PFSK-1 (cell line): ENCODE measurements around the gene RHD. TPM values are rescaled to one million over a fixed set of nuclear protein-coding genes. Genes with fewer than 3 reads are reported as not detected.
"Not testable (repeated sequence)": the region's sequence is repeated elsewhere in the genome, so short reads cannot be mapped to it uniquely, and the experiment has no call there.

ENCODE experiments used
- FOXP2 ChIP-seq: optimal IDR thresholded peaks from 2 replicates; pipeline ENCODE3; 2011; ENCODE audit warnings: borderline replicate concordance, control low read depth, inconsistent platforms; ENCODE audit not compliant: insufficient read depth; ENCODE audit errors: extremely low read length, extremely low read depth
- POLR2AphosphoS5 ChIP-seq: IDR thresholded peaks from 2 replicates; pipeline ENCODE4 v1.6.1; 2012; ENCODE audit warnings: low read depth, mild to moderate bottlenecking, control low read depth, low read length, moderate library complexity
- SIN3A ChIP-seq: IDR thresholded peaks from 2 replicates; pipeline ENCODE4 v1.6.1; 2012; ENCODE audit warnings: mild to moderate bottlenecking, low read length, moderate library complexity, borderline replicate concordance; ENCODE audit not compliant: insufficient read depth
- TAF1 ChIP-seq: IDR thresholded peaks from 2 replicates; pipeline ENCODE4 v1.6.1; 2012; ENCODE audit warnings: low read length, control low read depth, borderline replicate concordance; ENCODE audit not compliant: insufficient read depth
- polyA plus RNA-seq: library from polyadenylated mRNA; unstranded; fragments of >200 nt; gene quantifications from one replicate; pipeline ENCODE4 v1.2.1, GENCODE V29; 2012; ENCODE audit warnings: low read depth, missing spikeins; ENCODE audit not compliant: insufficient read length
- TF ChIP-seq, protein P1 (sequence below), 2 experiments: IDR thresholded peaks; 2 replicates each; pipeline versions ENCODE4 v1.6.1 to v1.8.0; 2011 to 2012; ENCODE audit warnings: low read depth in 2 of 2, low read length in 2 of 2, control low read depth in 1 of 2, inconsistent platforms in 1 of 2, mild to moderate bottlenecking in 1 of 2, moderate library complexity in 1 of 2; ENCODE audit not compliant: insufficient read depth in 1 of 2

The RHD gene
- 0.13 TPM for polyA plus RNA-seq

- not testable (repeated sequence) for TF ChIP-seq FOXP2, SIN3A
- TF ChIP-seq, protein P1, sequence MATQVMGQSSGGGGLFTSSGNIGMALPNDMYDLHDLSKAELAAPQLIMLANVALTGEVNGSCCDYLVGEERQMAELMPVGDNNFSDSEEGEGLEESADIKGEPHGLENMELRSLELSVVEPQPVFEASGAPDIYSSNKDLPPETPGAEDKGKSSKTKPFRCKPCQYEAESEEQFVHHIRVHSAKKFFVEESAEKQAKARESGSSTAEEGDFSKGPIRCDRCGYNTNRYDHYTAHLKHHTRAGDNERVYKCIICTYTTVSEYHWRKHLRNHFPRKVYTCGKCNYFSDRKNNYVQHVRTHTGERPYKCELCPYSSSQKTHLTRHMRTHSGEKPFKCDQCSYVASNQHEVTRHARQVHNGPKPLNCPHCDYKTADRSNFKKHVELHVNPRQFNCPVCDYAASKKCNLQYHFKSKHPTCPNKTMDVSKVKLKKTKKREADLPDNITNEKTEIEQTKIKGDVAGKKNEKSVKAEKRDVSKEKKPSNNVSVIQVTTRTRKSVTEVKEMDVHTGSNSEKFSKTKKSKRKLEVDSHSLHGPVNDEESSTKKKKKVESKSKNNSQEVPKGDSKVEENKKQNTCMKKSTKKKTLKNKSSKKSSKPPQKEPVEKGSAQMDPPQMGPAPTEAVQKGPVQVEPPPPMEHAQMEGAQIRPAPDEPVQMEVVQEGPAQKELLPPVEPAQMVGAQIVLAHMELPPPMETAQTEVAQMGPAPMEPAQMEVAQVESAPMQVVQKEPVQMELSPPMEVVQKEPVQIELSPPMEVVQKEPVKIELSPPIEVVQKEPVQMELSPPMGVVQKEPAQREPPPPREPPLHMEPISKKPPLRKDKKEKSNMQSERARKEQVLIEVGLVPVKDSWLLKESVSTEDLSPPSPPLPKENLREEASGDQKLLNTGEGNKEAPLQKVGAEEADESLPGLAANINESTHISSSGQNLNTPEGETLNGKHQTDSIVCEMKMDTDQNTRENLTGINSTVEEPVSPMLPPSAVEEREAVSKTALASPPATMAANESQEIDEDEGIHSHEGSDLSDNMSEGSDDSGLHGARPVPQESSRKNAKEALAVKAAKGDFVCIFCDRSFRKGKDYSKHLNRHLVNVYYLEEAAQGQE (IDR thresholded peaks at IDR 0.05; ENCODE audit: insufficient read depth in 1 of 2, low read depth in 2 of 2, low read length in 2 of 2), result not testable (repeated sequence)
These were observed at the start of gene RHD for GRCh38 chr1:25272238-25272637. Gene RHD (plus strand): TSS chr1:25272509. CDS start chr1:25272548, 39 bp downstream.

GRCh38 chr1:25222606-25223005, 49.7 kb upstream of the RHD start:
- no peak for TF ChIP-seq POLR2AphosphoS5
- TF ChIP-seq SIN3A, result no peak

GRCh38 chr1:25223471-25223870, 48.8 kb upstream of the RHD start:
- TF ChIP-seq, protein P1 (IDR thresholded peaks at IDR 0.05; ENCODE audit: insufficient read depth in 1 of 2, low read depth in 2 of 2, low read length in 2 of 2), result no peak

DNA sequence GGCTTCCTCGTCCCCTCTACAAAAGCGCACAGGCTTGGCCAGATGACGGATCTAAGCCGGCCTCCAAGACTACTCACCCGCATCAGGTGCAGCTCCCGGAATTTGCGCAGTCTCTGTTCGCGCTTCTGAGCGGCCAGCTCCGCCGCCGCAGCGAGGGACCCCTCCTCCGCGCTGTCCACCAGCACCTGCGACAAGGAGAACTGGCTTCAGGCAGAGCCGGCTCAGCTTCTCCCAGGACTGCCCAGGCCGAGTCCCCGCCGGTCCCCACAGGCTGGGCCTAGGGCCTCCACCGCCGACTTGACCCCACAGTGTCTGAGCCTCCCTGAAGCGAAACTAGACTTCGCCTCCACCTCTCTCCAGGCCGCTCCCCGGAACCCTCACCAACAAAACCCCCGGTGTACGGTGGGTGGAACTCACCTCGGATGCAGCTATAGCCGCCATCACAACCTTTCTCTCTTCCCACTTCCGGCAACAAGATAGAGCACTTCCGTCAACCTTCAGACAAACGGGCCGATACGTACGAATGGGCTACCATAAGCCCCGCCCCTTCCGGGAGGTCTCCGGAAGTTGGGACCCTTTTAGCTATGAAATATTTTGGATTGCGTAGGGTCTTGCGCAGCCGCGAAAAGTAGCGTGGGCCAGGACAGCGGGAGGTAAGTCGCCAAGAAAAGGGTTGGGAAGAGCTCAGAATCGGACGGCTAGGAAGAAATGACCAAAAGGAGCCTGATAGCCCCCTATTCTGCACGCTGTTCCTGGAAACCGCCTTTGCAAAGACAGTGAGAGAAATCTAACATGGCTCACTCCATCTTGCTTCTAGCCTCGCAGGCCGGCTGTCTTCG, 40.1 kb upstream of the RHD start, which contains the start of gene SYF2:
TSS of gene SYF2 (minus strand) at position 476 of the 839 bp plus-strand sequence. CDS start at position 441, 35 bp downstream.
- TF ChIP-seq FOXP2 (no peak), SIN3A (peak; percentile 96), POLR2AphosphoS5 (peak; percentile 89), TAF1 (peak; percentile 76; the same call in 1 of the 2 replicates)
- TF ChIP-seq, protein P1 (IDR thresholded peaks at IDR 0.05; ENCODE audit: insufficient read depth in 1 of 2, low read depth in 2 of 2, low read length in 2 of 2), result peak; percentile 9 to 14; a peak in 1 of 4 replicates

GRCh38 chr1:25232866-25233784, 39.2 kb upstream of the RHD start:
- TF ChIP-seq TAF1 (no peak), FOXP2 (no peak), POLR2AphosphoS5 (no peak; the same call in 1 of the 2 replicates), SIN3A (no peak)
- TF ChIP-seq, protein P1 (IDR thresholded peaks at IDR 0.05; ENCODE audit: insufficient read depth in 1 of 2, low read depth in 2 of 2, low read length in 2 of 2), result no peak
